NCI-H82 treated with DMSO at 0.1 percent for 48 hours (cell line): ENCODE measurements around the gene FGFRL1.
A peak's percentile ranks its signal among the peaks of the same experiment; 100 is the strongest.
"Not testable (repeated sequence)": the region's sequence is repeated elsewhere in the genome, so short reads cannot be mapped to it uniquely, and the experiment has no call there.

ENCODE experiments used
- DNase-seq: peaks from one replicate; lab custom pipeline; 2025; ENCODE audit not compliant: unreplicated experiment; lab: John Stamatoyannopoulos, UW

The FGFRL1 gene

GRCh38 chr4:972651-973424 lies 38.6 kb upstream of the FGFRL1 start:
- DNase-seq, result no peak

DNA sequence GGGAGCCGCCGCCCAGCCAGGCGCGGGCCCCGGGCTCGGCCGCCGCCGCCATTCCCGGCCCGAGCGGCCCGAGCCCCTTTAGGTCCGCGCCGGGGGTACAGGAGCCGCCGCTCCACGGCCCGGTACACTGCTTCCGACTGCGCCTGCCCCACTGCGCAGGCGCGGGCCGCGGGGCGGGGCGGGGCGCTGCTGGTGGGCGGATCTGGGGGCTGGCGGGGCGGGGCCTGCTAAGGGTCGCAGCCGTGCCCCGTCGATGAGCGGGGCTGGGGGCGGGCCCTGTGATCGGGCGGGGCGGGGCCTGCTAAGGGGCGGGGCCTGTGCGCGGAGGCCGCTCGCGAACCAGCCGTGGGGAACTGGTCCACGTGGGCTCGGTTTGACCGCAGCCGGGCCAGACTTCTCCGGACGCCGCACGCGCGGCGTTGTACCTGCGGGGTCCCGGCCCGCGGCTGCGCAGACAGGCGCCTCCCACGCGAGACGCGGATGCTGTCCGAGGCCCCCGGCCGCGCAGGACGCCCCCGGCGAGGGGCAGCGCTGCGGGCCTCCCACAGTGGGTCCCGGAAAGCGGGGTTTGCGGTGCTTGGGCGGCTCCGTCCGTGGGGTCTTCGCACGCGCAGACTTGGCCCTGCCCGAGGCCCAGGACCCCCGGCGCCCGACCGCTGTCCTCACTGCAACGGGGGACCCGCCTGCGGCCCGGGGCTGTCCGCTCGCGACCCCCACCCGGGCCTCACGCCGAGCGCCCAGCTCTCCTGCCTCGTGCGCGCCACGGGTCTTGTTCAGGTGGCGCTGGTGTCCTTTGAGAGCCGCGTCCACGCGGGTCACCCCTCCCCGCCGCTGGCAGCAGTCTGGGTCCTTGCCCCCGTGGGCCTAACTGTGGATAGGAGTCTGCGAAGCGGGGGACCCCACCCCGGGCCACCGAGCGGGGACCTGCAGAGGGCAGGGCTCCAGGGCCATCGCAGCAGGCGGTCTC lies 37.7 kb upstream of the FGFRL1 start, which contains the start of gene DGKQ:
Gene DGKQ, minus strand, starts transcription at position 139 of the 967 bp plus-strand sequence. Its CDS starts 87 bp downstream, at position 52.
- no peak for DNase-seq

DNA sequence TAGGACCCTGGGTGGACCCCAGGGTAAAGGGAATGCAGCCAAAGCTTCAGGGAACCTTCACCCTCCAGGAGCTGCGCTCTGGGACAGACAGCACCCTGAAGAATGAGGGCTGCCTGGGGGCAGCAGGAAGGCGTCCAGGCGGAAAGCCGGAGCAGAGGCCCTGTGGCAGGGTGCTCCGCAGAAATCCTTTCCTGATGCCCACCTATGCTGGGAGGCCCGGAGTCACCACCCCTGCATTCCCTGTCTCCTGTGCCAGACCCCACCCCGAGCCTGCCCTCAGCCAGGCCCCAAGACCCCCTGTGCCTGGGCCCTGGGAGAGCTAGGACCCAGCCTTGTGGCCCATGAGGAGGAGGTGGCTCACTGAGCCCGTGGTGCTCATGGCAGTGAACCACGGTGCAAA lies 36.8 kb upstream of the FGFRL1 start:
- no peak for DNase-seq

- not testable (repeated sequence) for DNase-seq
Measured at GRCh38 chr4:976016-976415, 35.4 kb upstream of the FGFRL1 start.

GRCh38 chr4:978957-979701 lies 32.3 kb upstream of the FGFRL1 start:
- no peak for DNase-seq

GRCh38 chr4:982291-982690 lies 29.1 kb upstream of the FGFRL1 start:
- no peak for DNase-seq

DNA sequence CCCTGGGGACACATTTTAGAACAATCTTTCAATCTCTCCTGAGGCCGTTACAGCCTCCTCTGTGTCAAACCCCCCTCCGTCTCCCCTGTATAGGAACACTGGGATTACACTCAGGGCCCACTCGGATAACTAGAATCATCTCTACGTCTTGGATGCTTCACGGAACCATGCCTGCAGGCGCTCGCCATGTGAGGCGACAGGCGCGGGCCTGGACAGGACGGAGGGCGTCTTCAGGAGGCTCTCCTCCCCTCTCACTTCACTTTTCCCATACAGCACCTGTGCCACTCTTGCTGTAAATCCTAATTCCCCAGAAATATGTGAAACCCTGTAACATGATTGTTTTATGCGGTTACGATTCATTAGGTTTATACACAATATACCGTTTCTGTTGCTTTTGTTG lies 28.6 kb upstream of the FGFRL1 start:
- DNase-seq, result no peak

DNA sequence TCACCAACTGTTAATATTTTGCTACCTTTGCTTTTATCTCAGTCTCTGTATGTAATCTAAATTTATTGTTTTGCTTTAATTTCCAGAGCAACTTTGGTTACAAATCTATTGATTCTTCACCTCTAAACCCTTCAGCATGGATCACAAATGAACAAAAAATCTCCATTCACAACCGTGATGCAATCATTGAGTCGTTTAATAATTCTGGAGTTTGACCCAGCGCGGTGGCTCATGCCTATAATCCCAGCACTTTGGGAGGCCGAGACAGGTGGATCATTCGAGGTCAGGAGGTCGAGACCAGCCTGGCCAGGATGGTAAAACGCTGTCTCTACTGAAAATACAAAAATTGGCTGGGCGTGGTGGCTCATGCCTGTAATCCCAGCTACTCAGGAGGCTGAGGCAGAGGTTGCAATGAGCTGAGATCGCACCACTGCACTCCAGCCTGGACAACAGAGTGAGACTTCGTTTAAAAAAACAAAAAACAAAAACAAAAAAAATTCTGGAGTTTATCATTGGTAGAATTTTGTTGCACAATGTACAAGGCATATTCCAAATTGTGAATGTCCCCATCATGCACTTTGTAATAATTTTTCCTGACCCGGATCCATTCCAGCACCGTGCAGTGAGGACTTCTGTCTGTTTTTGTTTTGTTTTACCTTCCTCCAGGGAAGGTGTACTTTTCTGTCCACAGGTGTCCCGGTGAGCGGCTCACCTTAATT lies 26.9 kb upstream of the FGFRL1 start:
- no peak for DNase-seq

DNA sequence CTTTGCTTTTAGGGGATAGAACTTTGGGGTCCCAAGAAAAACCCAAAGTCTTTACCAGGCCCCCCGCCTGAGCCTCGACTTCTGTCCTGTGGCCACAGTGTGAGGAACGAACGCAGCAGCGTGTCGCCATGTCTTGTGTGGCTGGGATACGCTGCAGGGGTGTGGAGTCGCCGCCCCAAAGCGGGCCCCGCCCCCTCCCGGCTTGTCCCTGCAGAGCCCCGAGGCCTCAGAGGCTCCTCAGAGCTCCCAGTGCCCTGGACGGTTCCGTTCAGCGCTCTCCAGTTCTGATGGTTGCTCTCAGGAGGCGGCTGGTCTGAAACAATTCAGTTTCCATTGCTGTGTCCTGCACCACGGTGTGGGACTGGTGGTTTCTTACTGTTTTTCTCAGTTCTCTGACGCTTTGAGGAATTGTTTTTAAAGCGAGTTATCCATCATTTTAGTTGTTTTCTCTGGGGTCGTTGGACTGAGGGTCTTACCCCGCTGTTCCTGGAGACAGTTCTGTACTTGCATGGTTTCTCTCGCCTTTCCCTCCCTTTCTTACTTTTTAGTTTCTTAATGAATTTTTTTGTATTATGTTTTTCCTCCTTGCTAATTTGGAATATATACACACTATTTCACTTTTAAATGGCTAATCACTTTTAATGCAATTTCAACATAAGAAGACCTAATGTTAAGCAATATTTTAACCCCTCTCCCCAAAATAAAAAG lies 26.1 kb upstream of the FGFRL1 start:
- DNase-seq, result no peak

DNA sequence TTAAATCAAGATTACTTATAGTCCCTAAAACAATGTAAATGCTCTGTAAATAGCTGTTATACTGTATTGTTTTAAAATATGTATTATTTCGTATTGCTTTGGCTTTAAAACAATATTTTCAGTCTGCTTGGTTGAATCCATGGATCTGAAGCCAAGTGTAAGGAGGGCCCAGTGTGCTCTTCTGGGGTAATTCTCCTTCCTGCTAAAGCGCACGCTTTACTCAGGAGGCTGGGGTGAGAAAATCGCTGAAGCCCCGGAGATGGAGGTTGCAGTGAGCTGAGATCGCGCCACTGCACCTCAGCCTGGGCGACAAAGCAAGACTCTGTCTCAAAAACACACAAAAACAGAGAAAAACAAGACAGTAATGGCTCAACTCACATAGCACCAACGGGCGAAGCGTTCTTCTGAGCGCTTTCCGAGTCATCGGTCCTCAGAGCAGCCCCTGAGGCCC lies 25.0 kb upstream of the FGFRL1 start:
- no peak for DNase-seq

DNA sequence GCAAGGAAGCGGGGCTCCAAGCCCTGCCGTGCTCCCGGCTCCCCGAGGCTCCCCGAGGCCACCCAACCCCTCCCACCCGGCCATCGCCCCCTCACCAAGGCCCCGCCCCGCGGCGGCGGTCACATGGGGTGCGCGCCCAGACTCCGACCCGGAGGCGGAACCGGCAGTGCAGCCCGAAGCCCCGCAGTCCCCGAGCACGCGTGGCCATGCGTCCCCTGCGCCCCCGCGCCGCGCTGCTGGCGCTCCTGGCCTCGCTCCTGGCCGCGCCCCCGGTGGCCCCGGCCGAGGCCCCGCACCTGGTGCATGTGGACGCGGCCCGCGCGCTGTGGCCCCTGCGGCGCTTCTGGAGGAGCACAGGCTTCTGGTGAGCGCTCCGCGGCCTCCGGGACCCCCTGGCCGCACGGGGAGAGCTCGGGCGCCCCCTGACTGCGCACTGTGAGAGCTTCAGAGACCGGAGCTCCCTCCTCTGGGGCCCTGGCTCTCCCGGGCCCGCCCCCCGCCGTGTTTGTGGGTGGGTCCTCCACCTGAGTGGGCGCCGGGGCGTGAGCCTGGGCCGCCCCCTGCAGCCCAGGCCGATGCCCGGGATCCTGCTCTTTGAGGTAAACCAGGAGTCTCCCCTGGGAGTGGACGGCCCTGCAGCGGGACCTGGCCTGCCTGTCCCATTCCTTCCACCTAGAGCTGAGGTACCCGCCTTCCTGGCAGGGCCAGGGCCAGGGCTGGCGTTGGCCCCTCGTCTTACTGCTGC lies 24.4 kb upstream of the FGFRL1 start, which contains the start of gene IDUA:
Gene IDUA, plus strand, starts transcription at position 166 of the 745 bp plus-strand sequence. Its CDS starts 41 bp downstream, at position 207.
- DNase-seq, result peak; percentile 11

DNA sequence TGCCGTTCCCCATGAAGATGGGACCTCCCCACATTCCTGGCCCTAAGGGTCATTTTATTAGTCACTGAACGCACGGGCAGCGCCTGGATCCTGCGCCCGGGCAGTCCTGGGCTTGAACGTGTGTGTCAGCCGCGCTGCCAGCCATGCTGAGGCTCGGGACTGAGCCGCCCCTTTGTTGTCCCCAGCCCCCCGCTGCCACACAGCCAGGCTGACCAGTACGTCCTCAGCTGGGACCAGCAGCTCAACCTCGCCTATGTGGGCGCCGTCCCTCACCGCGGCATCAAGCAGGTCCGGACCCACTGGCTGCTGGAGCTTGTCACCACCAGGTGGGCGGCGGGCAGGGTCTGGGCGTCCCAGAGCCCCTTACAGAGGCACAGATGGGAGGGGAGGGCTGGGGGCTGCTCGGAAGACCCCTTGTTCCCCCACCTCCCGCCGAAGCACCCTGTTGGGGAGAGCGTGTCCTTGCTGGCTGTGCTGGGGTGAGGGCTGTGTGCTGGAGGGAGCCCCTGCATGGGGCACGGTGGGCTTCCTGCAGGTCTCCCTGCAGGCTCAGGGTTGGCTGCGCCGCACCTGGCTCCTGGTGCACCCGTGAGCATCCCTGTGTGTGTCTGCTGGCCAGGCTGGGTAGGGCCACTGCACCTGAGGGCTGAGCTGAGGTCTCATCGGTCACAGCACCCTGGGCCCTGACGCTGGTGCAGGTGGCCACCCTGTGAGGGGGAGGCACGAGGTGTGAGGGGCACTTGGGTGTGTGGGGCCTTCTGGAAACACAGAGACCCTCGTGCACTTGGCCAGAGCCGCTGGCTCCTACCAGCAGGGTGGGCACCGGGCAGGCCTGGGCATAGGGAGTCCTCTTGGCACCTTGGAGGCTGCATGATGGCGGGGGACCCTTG lies 23.6 kb upstream of the FGFRL1 start:
- no peak for DNase-seq

GRCh38 chr4:988726-989721 lies 22.4 kb upstream of the FGFRL1 start:
- DNase-seq, result no peak

- DNase-seq, result no peak
Measured at GRCh38 chr4:989722-990471, 21.5 kb upstream of the FGFRL1 start.

- no peak for DNase-seq
Measured at GRCh38 chr4:990746-991367, 20.6 kb upstream of the FGFRL1 start.
